ENCODE data around the gene GPRC5C.
A peak's percentile ranks its signal among the peaks of the same experiment; 100 is the strongest.
"Not testable (repeated sequence)": the region's sequence is repeated elsewhere in the genome, so short reads cannot be mapped to it uniquely, and the experiment has no call there.

Gene GPRC5C

GRCh38 chr17:74405311-74405710 lies 26.6 kb upstream of the GPRC5C start:
- not testable (repeated sequence) for DNase-seq

GRCh38 chr17:74407384-74407783 lies 24.5 kb upstream of the GPRC5C start:
- no peak for DNase-seq

DNA sequence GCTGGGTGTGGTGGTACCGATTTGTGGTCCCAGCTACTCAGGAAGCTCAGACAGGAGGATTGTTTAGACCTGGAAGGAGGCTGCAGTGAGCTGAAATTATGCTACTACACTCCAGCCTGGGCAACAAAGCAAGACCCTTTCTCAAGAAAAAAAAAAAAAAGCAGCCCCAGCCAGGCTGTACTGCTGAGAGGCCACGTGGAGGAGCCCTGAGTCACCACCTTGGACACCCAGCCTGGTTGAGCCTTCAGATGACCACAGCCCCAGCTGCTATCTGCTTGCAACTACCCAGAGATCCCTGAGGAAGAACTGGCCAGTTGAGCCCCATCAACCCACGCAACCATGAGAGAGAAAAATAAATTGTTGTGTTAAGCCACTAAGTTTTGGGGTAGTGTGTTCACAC lies 23.6 kb upstream of the GPRC5C start:
- DNase-seq = peak; percentile 13

DNA sequence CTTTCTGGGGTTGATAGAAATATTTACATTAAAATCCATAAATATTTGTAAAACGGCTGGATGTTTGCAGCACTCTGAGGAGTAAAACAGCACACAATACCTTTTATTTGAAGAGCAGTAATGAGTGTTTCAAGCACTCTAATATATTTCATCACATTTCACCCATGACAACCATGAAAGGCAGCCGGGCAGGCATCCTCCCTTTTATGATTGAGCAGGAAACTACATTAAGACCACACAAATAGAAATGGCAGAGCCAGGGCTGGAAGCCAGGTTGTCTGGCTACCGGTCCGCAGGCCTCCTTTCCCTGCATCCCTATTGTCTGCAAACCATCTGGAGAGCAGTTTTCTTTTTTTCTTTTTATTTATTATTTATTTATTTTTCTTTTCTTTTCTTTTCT lies 23.1 kb upstream of the GPRC5C start:
- DNase-seq = no peak

DNA sequence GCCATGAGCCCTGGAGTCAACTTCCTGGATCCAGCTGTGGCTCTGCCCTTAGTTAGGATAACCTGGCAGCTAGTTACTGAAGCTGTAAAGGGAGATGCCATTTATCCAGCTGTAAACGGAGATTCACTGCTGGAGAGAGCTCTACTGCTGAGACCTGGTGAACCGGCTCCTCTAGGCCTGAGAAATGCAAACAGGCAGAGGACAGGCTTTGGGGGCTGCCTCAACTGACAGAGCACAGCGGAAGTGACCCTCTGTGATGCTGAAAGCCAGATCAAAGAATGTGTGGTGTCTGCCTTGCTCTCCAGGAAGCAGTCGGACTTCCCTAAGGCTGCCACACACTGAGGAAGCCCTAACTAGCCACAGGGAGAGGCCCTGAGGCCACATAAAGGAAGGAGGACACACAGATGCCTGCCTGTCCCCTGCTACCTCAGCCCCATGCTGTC lies 21.9 kb upstream of the GPRC5C start:
- DNase-seq = no peak

- DNase-seq = no peak
Measured at GRCh38 chr17:74412581-74412980, 19.3 kb upstream of the GPRC5C start.

DNA sequence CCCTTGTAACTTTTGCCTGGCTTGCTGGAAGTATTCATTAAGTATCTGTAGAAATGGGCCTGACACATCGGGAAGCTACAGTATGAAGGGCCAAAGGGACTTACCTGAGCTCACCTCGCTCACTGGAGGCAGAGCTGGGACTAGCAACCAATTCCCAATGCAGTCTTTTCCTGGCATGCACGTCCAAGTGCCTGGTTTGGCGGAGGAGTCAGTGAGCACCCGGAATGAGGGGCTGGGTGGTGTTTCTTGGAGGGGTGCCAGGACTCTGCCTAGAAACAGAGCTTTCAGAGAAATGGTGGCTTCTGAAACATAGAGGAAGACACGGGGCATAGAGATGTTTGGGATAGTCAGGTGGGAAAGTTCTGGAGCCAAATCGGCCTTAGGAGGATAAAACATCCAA lies 18.4 kb upstream of the GPRC5C start:
- DNase-seq = no peak

DNA sequence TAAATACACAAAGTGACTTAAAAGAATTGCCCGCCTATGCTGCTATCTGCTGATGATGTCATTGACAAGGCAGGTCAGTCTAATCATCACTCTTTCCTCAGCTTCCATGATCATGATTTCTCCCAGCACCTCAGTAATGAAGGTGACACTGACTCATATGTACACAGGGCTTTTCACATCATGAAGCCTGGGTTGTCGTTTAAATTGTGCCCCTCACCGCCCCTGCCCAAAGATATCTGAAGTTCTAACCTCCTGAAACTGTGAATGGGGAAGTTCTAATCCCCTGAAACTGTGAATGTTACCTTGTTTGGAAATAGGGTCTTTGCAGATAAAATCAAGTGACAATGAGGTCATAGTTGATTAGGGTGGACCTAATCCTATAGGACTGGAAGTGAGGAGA lies 17.4 kb upstream of the GPRC5C start:
- DNase-seq = no peak

DNA sequence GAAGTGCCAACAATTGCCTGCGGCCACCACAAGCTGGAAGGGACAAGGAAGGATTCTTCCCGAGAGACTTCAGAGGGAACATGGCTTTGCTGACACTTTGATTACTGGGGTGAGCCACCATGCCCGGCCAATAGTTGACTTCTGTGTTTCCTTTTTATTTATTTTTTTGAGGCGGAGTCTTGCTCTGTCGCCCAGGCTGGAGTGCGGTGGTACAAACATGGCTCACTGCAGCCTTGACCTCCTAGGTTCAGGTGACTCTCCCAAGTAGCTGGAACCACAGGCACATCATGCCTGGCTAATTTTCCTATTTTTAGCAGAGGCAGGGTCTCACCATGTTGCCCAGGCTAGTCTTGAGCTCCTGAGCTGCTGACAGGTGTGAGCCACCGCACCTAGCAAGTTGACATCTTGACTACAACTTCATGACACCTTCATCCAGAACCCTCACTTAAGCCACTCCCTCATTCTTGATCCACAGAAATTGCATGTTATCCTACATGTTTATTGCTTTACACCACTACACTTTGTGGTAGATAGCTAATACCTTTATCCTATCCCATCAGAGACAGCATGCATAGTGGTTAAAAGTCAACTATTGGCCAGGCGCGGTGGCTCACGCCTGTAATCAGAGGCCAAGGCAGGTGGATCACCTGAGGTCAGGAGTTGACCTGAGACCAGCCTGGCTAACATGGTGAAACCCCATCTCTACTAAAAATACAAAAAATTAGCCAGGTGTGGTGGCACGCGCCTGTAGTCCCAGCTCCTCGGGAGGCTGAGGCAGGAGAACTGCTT lies 16.1 kb upstream of the GPRC5C start:
- no peak for DNase-seq

- peak; percentile 29 for DNase-seq
Measured at GRCh38 chr17:74417178-74418045, 14.5 kb upstream of the GPRC5C start.

- DNase-seq = no peak
Measured at GRCh38 chr17:74419928-74420411, 11.9 kb upstream of the GPRC5C start.

- DNase-seq = no peak
Measured at GRCh38 chr17:74424117-74424516, 7.8 kb upstream of the GPRC5C start.

DNA sequence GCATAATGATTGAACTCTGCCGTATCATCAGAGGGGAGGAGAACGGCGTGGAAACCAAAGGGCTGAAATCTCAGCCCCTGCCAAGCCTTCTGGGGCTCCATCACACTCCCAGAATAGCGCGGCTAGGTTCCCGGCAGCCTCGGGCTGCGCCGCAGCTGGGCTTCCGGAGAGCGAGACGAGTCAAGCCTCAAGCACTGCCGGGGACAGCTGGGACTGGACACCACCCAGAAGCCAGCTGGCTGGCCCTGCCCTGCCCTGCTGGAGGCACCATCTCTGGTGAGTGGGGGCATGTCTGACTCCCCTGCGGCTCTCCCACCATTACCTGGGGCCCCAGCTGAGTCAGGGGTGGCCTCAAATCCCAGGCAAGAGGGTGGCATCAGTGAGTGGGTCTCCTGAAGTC lies 7.2 kb upstream of the GPRC5C start:
- no peak for DNase-seq

GRCh38 chr17:74426551-74427047 lies 5.3 kb upstream of the GPRC5C start:
- no peak for DNase-seq

DNA sequence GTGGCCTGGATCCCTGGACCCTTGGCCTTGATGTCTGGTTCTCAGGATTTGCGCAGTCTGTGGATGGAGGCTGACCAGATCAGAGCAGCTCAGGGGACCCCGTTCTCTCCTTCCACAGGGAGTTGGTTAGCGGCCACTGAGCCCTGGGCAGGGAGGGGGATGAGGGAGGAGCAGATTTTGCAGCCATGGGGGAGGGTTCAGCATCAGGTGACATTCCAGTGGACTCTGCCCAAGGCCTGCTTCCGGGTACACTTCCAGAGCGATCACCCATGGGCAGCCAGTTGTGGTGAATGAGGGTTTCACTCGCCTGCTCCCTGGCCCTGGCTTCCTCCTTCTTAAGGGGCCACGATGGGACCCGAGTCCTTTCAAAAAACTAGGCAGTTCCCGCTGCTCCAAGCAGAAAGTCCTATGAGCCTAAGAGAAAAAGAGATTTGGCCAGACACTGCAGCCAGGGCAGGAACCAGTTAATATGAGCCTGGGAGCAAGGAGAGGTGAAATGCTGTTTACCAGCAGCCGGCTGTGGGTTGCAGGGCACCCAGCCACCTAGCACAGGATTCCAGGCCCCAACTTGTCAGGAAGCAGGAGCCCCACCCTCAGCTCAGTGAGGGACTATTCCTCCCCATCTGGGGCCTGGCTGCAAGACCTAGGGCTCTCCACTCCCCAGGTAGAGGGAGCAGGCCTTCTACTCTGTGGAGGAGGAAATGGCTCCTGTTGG lies 4.7 kb upstream of the GPRC5C start:
- DNase-seq = no peak

DNA sequence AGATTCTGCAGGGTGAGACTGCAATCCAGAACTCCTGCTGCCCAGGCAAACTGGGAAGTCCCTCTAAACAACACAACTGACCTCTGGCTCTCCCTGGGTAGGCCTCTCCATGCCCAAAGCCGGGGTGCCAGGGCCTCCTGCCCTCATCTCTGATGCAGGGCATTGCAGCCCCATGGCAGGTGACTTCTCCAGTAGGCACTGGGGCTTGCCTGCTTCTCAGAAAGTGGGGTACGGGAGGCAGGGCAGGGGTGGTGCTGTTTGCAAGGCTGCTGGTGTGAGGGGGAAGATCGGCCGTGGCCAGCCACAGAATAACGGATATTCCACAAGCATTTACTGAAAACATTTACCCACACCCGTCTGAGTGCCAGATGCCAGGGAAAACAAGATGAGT lies 4.1 kb upstream of the GPRC5C start:
- no peak for DNase-seq

DNA sequence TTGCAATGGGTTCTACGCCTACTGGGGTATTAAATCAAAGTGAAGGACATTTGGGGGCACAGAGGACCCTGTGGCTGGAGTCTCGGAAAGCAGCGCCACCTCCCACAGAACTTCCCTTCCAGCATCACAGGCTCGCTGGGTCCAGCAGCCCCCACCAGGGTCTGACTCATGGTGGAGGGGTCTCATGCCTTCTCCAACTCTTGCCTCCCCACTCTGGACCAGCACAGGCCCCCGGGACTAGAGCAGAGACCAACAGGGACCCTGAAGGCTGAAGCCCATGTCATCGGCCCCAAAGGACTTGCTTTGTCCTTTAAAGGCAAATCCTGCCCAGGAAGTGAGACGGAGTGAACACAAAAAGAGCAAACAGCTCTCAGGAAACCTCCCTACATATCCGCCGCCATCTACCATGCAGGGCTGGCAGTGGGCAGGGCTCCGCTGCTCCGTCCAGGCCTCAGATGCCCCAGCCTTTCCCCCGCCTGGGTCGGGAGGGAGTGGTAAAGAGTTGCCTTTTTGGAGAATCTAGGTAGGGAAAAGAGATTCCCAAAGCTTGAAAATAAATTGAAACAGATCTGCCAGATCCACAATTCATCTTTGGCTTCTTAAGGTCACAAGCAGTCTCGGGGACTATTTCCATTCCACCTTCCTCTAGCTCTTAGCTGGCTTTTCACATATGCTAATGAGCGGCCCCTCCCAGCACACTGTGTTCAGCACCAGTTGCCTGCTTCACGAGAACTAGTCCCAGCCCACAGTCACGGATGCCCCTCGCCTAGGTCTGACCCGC lies 2.1 kb upstream of the GPRC5C start:
- DNase-seq = no peak

DNA sequence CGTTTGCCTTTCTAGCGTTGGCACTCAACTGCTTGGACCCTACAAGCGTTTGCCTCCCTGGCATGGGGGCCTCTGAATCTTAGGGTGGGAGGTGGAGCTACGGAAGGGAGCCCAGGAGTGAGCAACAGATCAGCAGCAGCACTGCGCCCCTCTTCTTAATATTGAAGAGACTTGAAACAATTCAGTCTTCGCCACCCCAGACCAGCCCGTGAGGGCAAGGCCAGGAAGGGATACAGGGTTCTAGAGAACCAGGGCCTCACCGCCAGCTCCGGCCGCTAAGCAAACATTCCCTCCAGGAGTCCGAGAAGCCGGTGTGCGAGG lies 1.5 kb upstream of the GPRC5C start:
- no peak for DNase-seq

GRCh38 chr17:74430706-74431567 lies 951 bp upstream of the GPRC5C start:
- peak; percentile 63 for DNase-seq

GRCh38 chr17:74432424-74432690 lies 469 bp downstream of the GPRC5C start:
- DNase-seq = no peak

- no peak for DNase-seq
Measured at GRCh38 chr17:74432766-74433391, 991 bp downstream of the GPRC5C start.
